Mucosa of stomach (tissue), 1 donor: ENCODE data around the gene ARL5A.

ENCODE experiments used
- H3K27me3 ChIP-seq: one replicate; pipeline ENCODE4 v1.7.0; 2013; ENCODE audit warnings: mild to moderate bottlenecking, low read length; ENCODE audit not compliant: control insufficient read depth, insufficient read depth
- H3K36me3 ChIP-seq: one replicate; pipeline ENCODE4 v1.7.0; 2013; ENCODE audit warnings: low read length; ENCODE audit not compliant: control insufficient read depth, insufficient read depth
- H3K4me1 ChIP-seq: one replicate; pipeline ENCODE4 v1.7.0; 2013; ENCODE audit warnings: mild to moderate bottlenecking, low read length; ENCODE audit not compliant: control insufficient read depth, insufficient read depth
- H3K4me3 ChIP-seq: one replicate; pipeline ENCODE4 v1.7.0; 2013; ENCODE audit warnings: low read length
- H3K9ac ChIP-seq: one replicate; pipeline ENCODE4 v1.7.0; 2013; ENCODE audit warnings: mild to moderate bottlenecking, low read length, moderate library complexity
- H3K9me3 ChIP-seq: one replicate; pipeline ENCODE4 v1.7.0; 2013; ENCODE audit warnings: mild to moderate bottlenecking, low read length, moderate library complexity; ENCODE audit not compliant: control insufficient read depth
- donor health status: Pancreatic carcinoma.

The ARL5A gene

GRCh38 chr2:151833984-151834383 lies 5.8 kb upstream of the ARL5A start:
- peaks cover under 1% of the 10 kb centered on the region for H3K4me1 ChIP-seq
- H3K36me3 ChIP-seq: no peaks in the 10 kb centered on the region
- no peak overlapping the region for H3K9ac ChIP-seq
- H3K9me3 ChIP-seq: no peaks in the 10 kb centered on the region
- H3K27me3 ChIP-seq: no peaks in the 10 kb centered on the region
- H3K4me3 ChIP-seq: no peak overlapping the region

- no peaks in the 10 kb centered on the region for H3K27me3 ChIP-seq
- H3K36me3 ChIP-seq: no peaks in the 10 kb centered on the region
- no peaks in the 10 kb centered on the region for H3K9me3 ChIP-seq
- H3K4me1 ChIP-seq: peaks cover 9% of the 10 kb centered on the region
- H3K9ac ChIP-seq: no peak overlapping the region
- no peak overlapping the region for H3K4me3 ChIP-seq
Measured at GRCh38 chr2:151830961-151831360, 2.7 kb upstream of the ARL5A start.

- Histone ChIP-seq H3K27me3 (no peaks in the 10 kb centered on the region), H3K4me1 (peaks cover 9% of the 10 kb centered on the region), H3K9ac (peak overlapping the region; percentile 68), H3K36me3 (no peaks in the 10 kb centered on the region), H3K4me3 (peak overlapping the region; percentile 70), H3K9me3 (no peaks in the 10 kb centered on the region)
Measured at GRCh38 chr2:151828890-151829324, 686 bp upstream of the ARL5A start.

- Histone ChIP-seq H3K4me1 (peaks cover 9% of the 10 kb centered on the region), H3K9me3 (no peaks in the 10 kb centered on the region), H3K9ac (peak overlapping the region; percentile 89), H3K36me3 (no peaks in the 10 kb centered on the region), H3K4me3 (peak overlapping the region; percentile 70), H3K27me3 (no peaks in the 10 kb centered on the region)
Measured at GRCh38 chr2:151827564-151828142, 568 bp downstream of the ARL5A start.

GRCh38 chr2:151826737-151827157 lies 1.5 kb downstream of the ARL5A start:
- Histone ChIP-seq H3K36me3 (no peaks in the 10 kb centered on the region), H3K4me3 (peak overlapping the region; percentile 70), H3K4me1 (peaks cover 9% of the 10 kb centered on the region), H3K27me3 (no peaks in the 10 kb centered on the region), H3K9me3 (no peaks in the 10 kb centered on the region), H3K9ac (peak overlapping the region; percentile 89)

GRCh38 chr2:151824886-151825285 lies 3.3 kb downstream of the ARL5A start:
- Histone ChIP-seq H3K9me3 (no peaks in the 10 kb centered on the region), H3K4me3 (no peak overlapping the region), H3K36me3 (no peaks in the 10 kb centered on the region), H3K4me1 (peaks cover 9% of the 10 kb centered on the region), H3K9ac (no peak overlapping the region), H3K27me3 (no peaks in the 10 kb centered on the region)

GRCh38 chr2:151823651-151824050 lies 4.6 kb downstream of the ARL5A start:
- Histone ChIP-seq H3K9me3 (no peaks in the 10 kb centered on the region), H3K36me3 (no peaks in the 10 kb centered on the region), H3K4me1 (peaks cover 5% of the 10 kb centered on the region), H3K9ac (no peak overlapping the region), H3K4me3 (no peak overlapping the region), H3K27me3 (no peaks in the 10 kb centered on the region)

GRCh38 chr2:151819920-151820319 lies 8.3 kb downstream of the ARL5A start:
- no peaks in the 10 kb centered on the region for H3K4me1 ChIP-seq
- no peaks in the 10 kb centered on the region for H3K36me3 ChIP-seq
- no peaks in the 10 kb centered on the region for H3K27me3 ChIP-seq
- H3K9me3 ChIP-seq: no peaks in the 10 kb centered on the region
- H3K9ac ChIP-seq: no peak overlapping the region
- no peak overlapping the region for H3K4me3 ChIP-seq

GRCh38 chr2:151817929-151818328 lies 10.3 kb downstream of the ARL5A start:
- H3K9me3 ChIP-seq: no peaks in the 10 kb centered on the region
- no peak overlapping the region for H3K9ac ChIP-seq
- no peaks in the 10 kb centered on the region for H3K27me3 ChIP-seq
- H3K4me3 ChIP-seq: no peak overlapping the region
- no peaks in the 10 kb centered on the region for H3K36me3 ChIP-seq
- H3K4me1 ChIP-seq: no peaks in the 10 kb centered on the region

GRCh38 chr2:151816843-151817242 lies 11.4 kb downstream of the ARL5A start:
- Histone ChIP-seq H3K9me3 (no peaks in the 10 kb centered on the region), H3K36me3 (no peaks in the 10 kb centered on the region), H3K27me3 (no peaks in the 10 kb centered on the region), H3K4me1 (no peaks in the 10 kb centered on the region), H3K9ac (no peak overlapping the region), H3K4me3 (no peak overlapping the region)

- H3K36me3 ChIP-seq: no peaks in the 10 kb centered on the region
- no peak overlapping the region for H3K9ac ChIP-seq
- H3K27me3 ChIP-seq: no peaks in the 10 kb centered on the region
- no peaks in the 10 kb centered on the region for H3K9me3 ChIP-seq
- no peak overlapping the region for H3K4me3 ChIP-seq
- H3K4me1 ChIP-seq: no peaks in the 10 kb centered on the region
Measured at GRCh38 chr2:151815821-151816489, 12.3 kb downstream of the ARL5A start.

GRCh38 chr2:151810489-151810888 lies 17.7 kb downstream of the ARL5A start:
- H3K4me1 ChIP-seq: no peaks in the 10 kb centered on the region
- no peaks in the 10 kb centered on the region for H3K27me3 ChIP-seq
- H3K9me3 ChIP-seq: no peaks in the 10 kb centered on the region
- no peaks in the 10 kb centered on the region for H3K36me3 ChIP-seq
- H3K9ac ChIP-seq: no peak overlapping the region
- H3K4me3 ChIP-seq: no peak overlapping the region
